Lower leg skin (tissue), 4 donors: ENCODE measurements around the gene TNFAIP8L2. TPM values are rescaled to one million over a fixed set of nuclear protein-coding genes. Genes with fewer than 3 reads are reported as not detected.
"Not testable (repeated sequence)": the region's sequence is repeated elsewhere in the genome, so short reads cannot be mapped to it uniquely, and the experiment has no call there.

Source experiments
- DNase-seq, 2 donors: peaks; one replicate each; pipeline ENCODE4 v3.0.0-alpha.2; 2019; ENCODE audit warnings: low spot score in 2 of 2
- H3K4me3 ChIP-seq: fragments of 200-600 bp; sonication (generic); 2 replicates; pipeline ENCODE4 v1.5.1; 2017; ENCODE audit warnings: mild to moderate bottlenecking, low read depth; ENCODE audit not compliant: poor library complexity, severe bottlenecking
- POLR2A ChIP-seq, 2 donors: fragments of 450-650 bp; IDR thresholded peaks; one replicate each; pipeline ENCODE4 v1.6.1; 2016 to 2017; ENCODE audit warnings: antibody characterized with exemption in 2 of 2, mild to moderate bottlenecking in 1 of 2, moderate library complexity in 1 of 2
- WGBS, 2 donors: methylation state at CpG; one replicate each; pipeline ENCODE4 v1.1.5; 2018; 5-methylcytosine and 5-hydroxymethylcytosine counted together
- intact Hi-C: fragments of 100-400 bp; cut with DNase I; formaldehyde crosslinking; loops from one replicate; pipeline ENCODE4 v1.15.0; 2023; ENCODE audit warnings: low total_unique reads
- total RNA-seq, 4 donors: library from RNA; depleted of rRNA; stranded (reverse); fragments of >200 nt; gene quantifications; one replicate each; pipeline ENCODE4 v1.1.0, GENCODE V29; 2016
- TF ChIP-seq, protein P1 (sequence below), 3 donors: fragments of 450-650 bp; IDR thresholded peaks; one replicate each; pipeline ENCODE4 v1.5.1; 2016; ENCODE audit warnings: antibody characterized with exemption in 3 of 3, mild to moderate bottlenecking in 3 of 3, moderate library complexity in 2 of 3

Gene TNFAIP8L2
- total RNA-seq, 4 donors from 2014 or later: 1.2 to 5.6 (median 3.0) TPM

DNA sequence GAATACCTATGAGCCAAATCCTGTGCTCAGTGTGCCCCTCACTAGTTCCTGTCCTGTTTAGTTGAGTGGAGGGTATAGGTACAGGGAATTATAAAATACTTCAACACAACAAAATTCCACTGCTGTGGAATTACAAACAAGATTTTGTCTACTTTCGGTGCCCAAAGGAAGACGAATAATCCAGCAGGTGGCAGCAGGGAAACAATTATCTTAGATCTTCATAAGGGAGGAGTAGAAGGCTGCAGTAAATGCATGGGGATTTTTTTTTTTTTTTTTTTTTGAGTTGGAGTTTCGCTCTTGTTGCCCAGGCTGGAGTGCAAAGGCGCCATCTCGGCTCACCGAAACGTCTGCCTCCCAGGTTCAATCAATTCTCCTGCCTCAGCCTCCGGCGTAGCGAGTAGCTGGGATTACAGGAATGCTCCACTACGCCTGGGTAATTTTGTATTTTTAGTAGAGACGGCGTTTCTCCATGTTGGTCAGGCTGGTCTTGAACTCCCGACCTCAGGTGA is 39.9 kb downstream of the TNFAIP8L2 start:
- intact Hi-C loops: loop anchor here (5.0 kb wide), 1 partner anchor 56 kb away; the partner anchor contains the start of gene PSMD4
- no peak overlapping the region for H3K4me3 ChIP-seq
- WGBS, 2 donors: 28 to 29% methylated on average over 14 of the region's 14 CpGs
- TF ChIP-seq, protein P1, sequence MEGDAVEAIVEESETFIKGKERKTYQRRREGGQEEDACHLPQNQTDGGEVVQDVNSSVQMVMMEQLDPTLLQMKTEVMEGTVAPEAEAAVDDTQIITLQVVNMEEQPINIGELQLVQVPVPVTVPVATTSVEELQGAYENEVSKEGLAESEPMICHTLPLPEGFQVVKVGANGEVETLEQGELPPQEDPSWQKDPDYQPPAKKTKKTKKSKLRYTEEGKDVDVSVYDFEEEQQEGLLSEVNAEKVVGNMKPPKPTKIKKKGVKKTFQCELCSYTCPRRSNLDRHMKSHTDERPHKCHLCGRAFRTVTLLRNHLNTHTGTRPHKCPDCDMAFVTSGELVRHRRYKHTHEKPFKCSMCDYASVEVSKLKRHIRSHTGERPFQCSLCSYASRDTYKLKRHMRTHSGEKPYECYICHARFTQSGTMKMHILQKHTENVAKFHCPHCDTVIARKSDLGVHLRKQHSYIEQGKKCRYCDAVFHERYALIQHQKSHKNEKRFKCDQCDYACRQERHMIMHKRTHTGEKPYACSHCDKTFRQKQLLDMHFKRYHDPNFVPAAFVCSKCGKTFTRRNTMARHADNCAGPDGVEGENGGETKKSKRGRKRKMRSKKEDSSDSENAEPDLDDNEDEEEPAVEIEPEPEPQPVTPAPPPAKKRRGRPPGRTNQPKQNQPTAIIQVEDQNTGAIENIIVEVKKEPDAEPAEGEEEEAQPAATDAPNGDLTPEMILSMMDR (IDR thresholded peaks at IDR 0.05): no peak
- no peak for TF ChIP-seq POLR2A (IDR thresholded peaks at IDR 0.05)
- peak; percentile 82 to 86 for DNase-seq

DNA sequence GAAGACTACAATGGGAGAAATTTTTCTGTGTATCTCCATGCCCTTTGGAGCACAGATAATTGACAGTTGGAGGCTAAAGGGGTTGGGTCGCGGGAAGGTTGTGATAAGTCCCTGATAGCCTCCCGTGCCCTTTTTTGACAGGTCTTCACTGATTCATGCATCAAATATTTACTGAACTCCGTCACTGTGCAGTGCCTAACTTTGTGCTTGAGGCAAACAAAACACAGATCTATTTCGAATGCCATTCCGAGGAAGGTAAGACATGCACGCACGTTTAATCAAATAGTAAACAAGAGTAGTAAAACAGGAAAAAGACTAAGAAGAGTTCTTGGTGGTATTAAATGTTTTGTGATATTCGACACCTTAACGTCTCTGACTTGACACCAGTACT is 41.4 kb downstream of the TNFAIP8L2 start:
- 7% methylated on average over 10 of the region's 10 CpGs for WGBS, 2 donors
- intact Hi-C loops: loop anchor here (5.0 kb wide), 1 partner anchor 54 kb away; the partner anchor contains the start of gene PSMD4
- H3K4me3 ChIP-seq: no peak overlapping the region
- TF ChIP-seq POLR2A (IDR thresholded peaks at IDR 0.05): no peak
- TF ChIP-seq, protein P1 (IDR thresholded peaks at IDR 0.05): no peak
- peak in 1 of 2 donors; percentile 61 for DNase-seq

DNA sequence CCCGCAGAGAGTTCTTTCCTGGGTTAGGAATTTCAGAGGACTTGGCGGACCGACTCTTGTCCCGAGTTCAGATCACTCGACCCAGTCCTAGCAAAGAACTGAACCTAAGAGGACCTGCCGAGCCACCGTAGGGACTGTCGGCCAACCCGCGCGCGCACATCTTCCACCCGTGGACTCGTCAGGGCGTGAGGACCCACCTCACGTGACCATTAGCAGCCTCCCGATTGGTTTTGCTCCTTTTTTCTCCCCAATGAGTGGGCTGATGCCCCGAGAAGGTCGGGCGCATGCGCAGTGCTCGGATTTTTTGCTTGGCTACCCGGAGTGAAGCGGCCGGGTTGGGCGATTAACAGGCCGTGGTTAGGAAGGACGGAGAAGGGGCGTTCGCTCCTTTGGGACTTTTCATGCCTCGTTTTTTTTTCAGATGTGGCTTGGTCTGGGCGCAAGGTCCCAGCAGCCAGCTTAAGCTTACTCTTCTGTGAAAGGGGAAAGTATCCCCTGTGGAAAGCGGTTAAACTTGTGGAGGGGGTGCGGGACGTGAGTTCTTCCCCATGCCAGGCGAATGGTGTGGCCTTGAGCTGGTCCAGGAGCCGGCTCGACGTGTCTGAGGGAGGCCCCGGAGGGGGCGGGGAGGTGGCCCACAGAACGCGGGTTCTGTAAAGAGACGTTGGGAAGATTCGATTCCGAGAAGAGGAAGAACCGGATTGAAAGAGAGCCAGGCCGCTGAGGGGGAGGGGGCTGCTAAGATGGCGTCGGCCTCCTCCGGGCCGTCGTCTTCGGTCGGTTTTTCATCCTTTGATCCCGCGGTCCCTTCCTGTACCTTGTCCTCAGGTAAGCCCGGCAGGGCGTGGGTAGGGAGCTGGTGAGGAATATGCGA is 42.0 kb downstream of the TNFAIP8L2 start, which contains the start of gene PIP5K1A:
Gene PIP5K1A (plus strand): TSS at position 299 of the 874 bp plus-strand sequence. CDS start 445 bp downstream, at position 744.
- peak; percentile 98 to 100 for DNase-seq
- TF ChIP-seq POLR2A (IDR thresholded peaks at IDR 0.05): no peak
- TF ChIP-seq, protein P1 (IDR thresholded peaks at IDR 0.05): no peak
- H3K4me3 ChIP-seq: peak within 1 kb of the TSS; percentile 77
- WGBS, 2 donors: 0% methylated on average over 60 of the region's 60 CpGs
- intact Hi-C loops: loop anchor here (5.0 kb wide), 1 partner anchor 54 kb away; the partner anchor contains the start of gene PSMD4

DNA sequence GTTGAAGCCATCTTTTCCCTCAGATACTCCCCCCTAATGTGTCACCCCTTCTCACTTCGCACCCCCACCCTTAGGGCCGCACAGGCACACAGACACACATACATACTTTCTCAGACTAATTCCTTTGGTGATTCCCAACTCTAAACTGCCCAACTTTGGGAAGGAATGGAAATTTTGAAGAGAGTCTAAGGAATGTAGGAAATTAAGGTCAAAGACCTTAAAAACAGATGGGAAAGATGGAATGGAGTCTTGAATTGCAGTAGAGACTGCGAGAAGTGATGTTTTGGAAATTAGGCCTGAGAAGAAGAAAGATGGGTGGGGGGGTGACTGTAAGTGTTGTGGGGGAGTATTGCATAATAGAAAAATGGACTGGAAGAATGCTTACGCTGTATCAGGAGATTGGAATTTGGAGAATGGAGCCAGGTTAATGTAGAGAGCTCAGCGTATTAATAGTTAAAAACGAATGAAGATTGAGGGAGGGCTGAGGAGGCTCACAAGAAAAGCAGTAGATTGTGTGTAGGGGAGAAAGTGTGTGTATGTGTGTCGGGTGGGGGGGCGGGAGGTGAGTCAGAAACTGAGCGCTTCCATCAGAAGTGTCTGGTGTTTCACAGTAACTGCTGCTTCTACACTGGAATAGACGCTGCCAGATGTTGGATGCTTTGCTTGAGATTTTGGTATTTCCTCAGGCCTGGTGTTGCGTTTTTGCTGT is 43.6 kb downstream of the TNFAIP8L2 start:
- intact Hi-C loops: loop anchor here (5.0 kb wide), 1 partner anchor 52 kb away; the partner anchor contains the start of gene PSMD4
- TF ChIP-seq, protein P1 (IDR thresholded peaks at IDR 0.05): no peak
- TF ChIP-seq POLR2A (IDR thresholded peaks at IDR 0.05): no peak
- no peak overlapping the region for H3K4me3 ChIP-seq
- WGBS, 2 donors: 12 to 21% methylated on average over 11 of the region's 11 CpGs
- peak; percentile 47 to 74 for DNase-seq

DNA sequence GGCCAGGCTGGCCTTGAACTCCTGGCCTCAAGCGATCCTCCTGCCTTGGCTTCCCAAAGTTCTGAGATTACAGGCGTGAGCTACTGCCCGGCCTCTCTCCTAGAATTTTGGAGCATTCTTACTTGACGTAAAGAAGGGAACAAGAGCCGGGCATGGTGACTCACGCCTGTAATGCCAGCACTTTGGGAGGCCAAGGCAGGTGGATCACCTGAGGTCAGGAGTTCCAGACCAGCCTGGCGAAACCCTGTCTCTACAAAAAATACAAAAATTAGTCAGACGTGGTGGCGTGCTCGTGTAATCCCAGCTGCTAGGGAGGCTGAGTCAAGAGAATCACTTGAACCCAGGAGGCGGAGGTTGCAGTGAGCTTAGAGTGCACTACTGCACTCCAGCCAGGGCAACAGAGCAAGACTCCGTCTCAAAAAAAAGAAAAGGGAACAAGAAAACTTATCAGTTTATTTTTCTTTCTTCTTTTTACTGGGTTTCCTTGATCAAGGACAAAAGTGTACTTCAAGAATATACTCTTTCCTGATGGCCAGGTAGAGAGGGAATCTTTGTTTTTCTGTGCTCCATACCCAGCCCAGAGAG is 49.0 kb downstream of the TNFAIP8L2 start:
- intact Hi-C loops, H3K4me3 ChIP-seq: not testable (repeated sequence)
- peak in 1 of 2 donors; percentile 26 for DNase-seq
- WGBS, 2 donors: 91 to 96% methylated on average over 12 of the region's 12 CpGs

Other genes with a start within 250 kb of the TNFAIP8L2 start
- 10 to 100 TPM; 23.5 to 38.1 (median 32.8) TPM for gene SETDB1, start 230.3 kb upstream of the TNFAIP8L2 start, total RNA-seq
- 10 to 100 TPM; 28.8 to 50.1 (median 41.3) TPM for gene CERS2, start 181.8 kb upstream of the TNFAIP8L2 start, total RNA-seq
- gene ANXA9, start 174.4 kb upstream of the TNFAIP8L2 start, total RNA-seq: 100 to 1,000 TPM in 1 of 4 donors, 10 to 100 TPM in 3; 55.1 to 103 (median 82.4) TPM
- gene MINDY1, start 149.7 kb upstream of the TNFAIP8L2 start, total RNA-seq: 10 to 100 TPM; 28.5 to 36.6 (median 30.8) TPM
- 10 to 100 TPM; 12.9 to 30.7 (median 22.9) TPM for gene PRUNE1, start 148.2 kb upstream of the TNFAIP8L2 start, total RNA-seq
- 100 to 1,000 TPM; 220 to 297 (median 254) TPM for gene BNIPL, start 120.1 kb upstream of the TNFAIP8L2 start, total RNA-seq
- 1 to 10 TPM; 3.1 to 4.6 (median 3.6) TPM for gene C1orf56, start 108.9 kb upstream of the TNFAIP8L2 start, total RNA-seq
- gene CDC42SE1, start 97.0 kb upstream of the TNFAIP8L2 start, total RNA-seq: 10 to 100 TPM; 88.8 to 93.5 (median 92.0) TPM
- 1 to 10 TPM in 1 of 4 donors, under 1 TPM in 3; 0.47 to 1.6 (median 0.70) TPM for gene MLLT11, start 96.3 kb upstream of the TNFAIP8L2 start, total RNA-seq
- 10 to 100 TPM in 2 of 4 donors, 1 to 10 TPM in 2; 8.1 to 16.6 (median 11.0) TPM for gene GABPB2, start 85.9 kb upstream of the TNFAIP8L2 start, total RNA-seq
- 10 to 100 TPM in 2 of 4 donors, 1 to 10 TPM in 2; 9.7 to 30.4 (median 14.3) TPM for gene SEMA6C, start 10.0 kb upstream of the TNFAIP8L2 start, total RNA-seq
- 10 to 100 TPM in 3 of 4 donors, 1 to 10 TPM in 1; 9.2 to 16.1 (median 11.8) TPM for gene LYSMD1, start 9.3 kb downstream of the TNFAIP8L2 start, total RNA-seq
- gene SCNM1, start 9.5 kb downstream of the TNFAIP8L2 start, total RNA-seq: 10 to 100 TPM; 24.1 to 38.8 (median 27.3) TPM
- under 1 TPM in 1 of 4 donors, not detected in 3; 0.49 TPM for gene TMOD4, start 19.3 kb downstream of the TNFAIP8L2 start, total RNA-seq
- 10 to 100 TPM; 27.3 to 43.3 (median 31.1) TPM for gene VPS72, start 33.5 kb downstream of the TNFAIP8L2 start, total RNA-seq
- 10 to 100 TPM; 27.7 to 67.6 (median 44.1) TPM for gene PIP5K1A, start 41.9 kb downstream of the TNFAIP8L2 start, total RNA-seq
- 100 to 1,000 TPM in 3 of 4 donors, 10 to 100 TPM in 1; 69.9 to 122 (median 118) TPM for gene PSMD4, start 98.1 kb downstream of the TNFAIP8L2 start, total RNA-seq
- gene ZNF687, start 125.7 kb downstream of the TNFAIP8L2 start, total RNA-seq: 10 to 100 TPM; 21.9 to 45.0 (median 32.2) TPM
- gene PI4KB, start 170.8 kb downstream of the TNFAIP8L2 start, total RNA-seq: 10 to 100 TPM; 45.4 to 55.3 (median 49.4) TPM
- 10 to 100 TPM; 13.2 to 23.2 (median 16.7) TPM for gene RFX5, start 190.6 kb downstream of the TNFAIP8L2 start, total RNA-seq
- gene SELENBP1, start 216.1 kb downstream of the TNFAIP8L2 start, total RNA-seq: 10 to 100 TPM; 25.4 to 39.9 (median 38.1) TPM
- gene PSMB4, start 242.9 kb downstream of the TNFAIP8L2 start, total RNA-seq: 100 to 1,000 TPM; 188 to 267 (median 213) TPM